CD4-positive, alpha-beta T cell (primary cell): Measurements from ENCODE around the gene IGFALS. TPM values are rescaled to one million over a fixed set of nuclear protein-coding genes. Genes with fewer than 3 reads are reported as not detected.

Experiments
- ATAC-seq: fragments of 200-7000 bp; cut with Tn5 transposase; one replicate; pipeline ENCODE4 v1.10.0; 2022; ENCODE audit warnings: mild to moderate bottlenecking; ENCODE audit not compliant: poor library complexity
- CTCF ChIA-PET: fragments of 350-600 bp; sonication (Branson Sonifier 250); formaldehyde crosslinking; loops from one replicate; lab custom pipeline; 2021; ENCODE audit warnings: antibody characterized with exemption, inconsistent platforms; lab: Charles Lee
- POLR2A ChIA-PET: fragments of 350-600 bp; sonication (Branson Sonifier 250); formaldehyde crosslinking; loops from one replicate; lab custom pipeline; 2021; ENCODE audit warnings: antibody characterized with exemption, inconsistent platforms; lab: Charles Lee
- DNase-seq, 14 experiments: peaks; one replicate each; pipeline ENCODE4 v3.0.0-alpha.2; 2013 to 2020; ENCODE audit warnings: mixed read lengths in 2 of 14
- H3K27ac ChIP-seq, 2 donors: one replicate each; pipeline versions ENCODE4 v1.5.1 to v1.7.0; 2013; ENCODE audit warnings: low read length in 2 of 2, low read depth in 1 of 2, mild to moderate bottlenecking in 1 of 2
- H3K27me3 ChIP-seq, 2 experiments: 1 replicate in 1 of 2; 2 replicates in 1 of 2; pipeline versions ENCODE4 v1.6.1 to v1.7.0; 2013; ENCODE audit warnings: low read length in 2 of 2, control low read depth in 1 of 2, mild to moderate bottlenecking in 1 of 2, moderate library complexity in 1 of 2; ENCODE audit not compliant: insufficient read depth in 2 of 2, control insufficient read depth in 1 of 2
- H3K36me3 ChIP-seq: one replicate; pipeline ENCODE4 v1.6.1; 2013; ENCODE audit warnings: low read length, control low read depth; ENCODE audit not compliant: insufficient read depth
- H3K4me1 ChIP-seq: one replicate; pipeline ENCODE4 v1.6.1; 2013; ENCODE audit warnings: low read length, control low read depth; ENCODE audit not compliant: insufficient read depth
- H3K4me3 ChIP-seq: one replicate; pipeline ENCODE4 v1.5.1; 2013; ENCODE audit warnings: mild to moderate bottlenecking, low read length, moderate library complexity
- H3K9me3 ChIP-seq, 2 experiments: 1 replicate in 1 of 2; 2 replicates in 1 of 2; pipeline versions ENCODE4 v1.6.1 to v1.7.0; 2013; ENCODE audit warnings: low read length in 2 of 2, mild to moderate bottlenecking in 2 of 2, control low read depth in 1 of 2, moderate library complexity in 1 of 2; ENCODE audit not compliant: control insufficient read depth in 1 of 2, insufficient read depth in 1 of 2
- H3K27ac Mint-ChIP-seq: one replicate; pipeline ENCODE4 v1.8.0; 2020; ENCODE audit warnings: mixed read lengths
- H3K27me3 Mint-ChIP-seq: one replicate; pipeline ENCODE4 v1.8.0; 2021; ENCODE audit warnings: mixed read lengths
- H3K36me3 Mint-ChIP-seq: one replicate; pipeline ENCODE4 v1.8.0; 2021; ENCODE audit warnings: low read depth, mixed read lengths
- H3K4me1 Mint-ChIP-seq: one replicate; pipeline ENCODE4 v1.8.0; 2021; ENCODE audit warnings: low read depth, mixed read lengths
- H3K4me3 Mint-ChIP-seq: one replicate; pipeline ENCODE4 v1.8.0; 2020; ENCODE audit warnings: mild to moderate bottlenecking, mixed read lengths
- H3K9me3 Mint-ChIP-seq: one replicate; pipeline ENCODE4 v1.8.0; 2020; ENCODE audit warnings: mixed read lengths
- intact Hi-C, 2 experiments: fragments of 100-400 bp; cut with DNase I in 1 of 2; cut with micrococcal nuclease in 1 of 2; formaldehyde crosslinking; loops; one replicate each; pipeline versions ENCODE4 v1.15.1 to v1.9.0; 2023 to 2025; cut with DNase I, micrococcal nuclease
- total RNA-seq, 174 experiments: library from RNA in 2 of 174; stranded (reverse) in 2 of 174; gene quantifications; one replicate each; pipeline ENCODE4 v1.2.3 and lab custom pipeline; 2021 to 2026
- TF ChIP-seq, protein P1 (sequence below): fragments of 200-600 bp; IDR thresholded peaks from one replicate; pipeline ENCODE4 v1.8.0; 2022; ENCODE audit warnings: antibody characterized with exemption, mild to moderate bottlenecking

IGFALS gene
- total RNA-seq, 2 experiments from 2014 or later: 0.67 to 0.80 TPM

GRCh38 chr16:1745900-1746692 lies 47.4 kb downstream of the IGFALS start:
- no peaks in the 10 kb centered on the region for H3K27me3 ChIP-seq
- Mint-ChIP-seq H3K27ac (no peak overlapping the region), H3K36me3 (peaks cover 46% of the 10 kb centered on the region), H3K4me1 (no peaks in the 10 kb centered on the region), H3K4me3 (no peak overlapping the region), H3K9me3 (no peaks in the 10 kb centered on the region), H3K27me3 (no peaks in the 10 kb centered on the region)
- TF ChIP-seq, protein P1, sequence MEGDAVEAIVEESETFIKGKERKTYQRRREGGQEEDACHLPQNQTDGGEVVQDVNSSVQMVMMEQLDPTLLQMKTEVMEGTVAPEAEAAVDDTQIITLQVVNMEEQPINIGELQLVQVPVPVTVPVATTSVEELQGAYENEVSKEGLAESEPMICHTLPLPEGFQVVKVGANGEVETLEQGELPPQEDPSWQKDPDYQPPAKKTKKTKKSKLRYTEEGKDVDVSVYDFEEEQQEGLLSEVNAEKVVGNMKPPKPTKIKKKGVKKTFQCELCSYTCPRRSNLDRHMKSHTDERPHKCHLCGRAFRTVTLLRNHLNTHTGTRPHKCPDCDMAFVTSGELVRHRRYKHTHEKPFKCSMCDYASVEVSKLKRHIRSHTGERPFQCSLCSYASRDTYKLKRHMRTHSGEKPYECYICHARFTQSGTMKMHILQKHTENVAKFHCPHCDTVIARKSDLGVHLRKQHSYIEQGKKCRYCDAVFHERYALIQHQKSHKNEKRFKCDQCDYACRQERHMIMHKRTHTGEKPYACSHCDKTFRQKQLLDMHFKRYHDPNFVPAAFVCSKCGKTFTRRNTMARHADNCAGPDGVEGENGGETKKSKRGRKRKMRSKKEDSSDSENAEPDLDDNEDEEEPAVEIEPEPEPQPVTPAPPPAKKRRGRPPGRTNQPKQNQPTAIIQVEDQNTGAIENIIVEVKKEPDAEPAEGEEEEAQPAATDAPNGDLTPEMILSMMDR: no peak
- H3K27ac ChIP-seq: no peak overlapping the region
- H3K9me3 ChIP-seq: no peaks in the 10 kb centered on the region
- ATAC-seq (no peak), DNase-seq (no peak)
- H3K36me3 ChIP-seq: peaks cover 67% of the 10 kb centered on the region
- H3K4me1 ChIP-seq: peaks cover 5% of the 10 kb centered on the region
- POLR2A ChIA-PET: no interaction called here
- CTCF ChIA-PET: no interaction called here
- no peak overlapping the region for H3K4me3 ChIP-seq
- intact Hi-C loops: no loop called here

- TF ChIP-seq, protein P1: no peak
- peaks cover 46% of the 10 kb centered on the region for H3K36me3 Mint-ChIP-seq
- peaks cover 70% of the 10 kb centered on the region for H3K36me3 ChIP-seq
- no peaks in the 10 kb centered on the region for H3K9me3 ChIP-seq
- no peaks in the 10 kb centered on the region for H3K27me3 ChIP-seq
- H3K4me1 ChIP-seq: peaks cover 9% of the 10 kb centered on the region
- DNase-seq: no peak
- CTCF ChIA-PET: no interaction called here
- H3K27ac Mint-ChIP-seq: no peak overlapping the region
- ATAC-seq: no peak
- H3K27ac ChIP-seq: no peak overlapping the region
- POLR2A ChIA-PET: no interaction called here
- intact Hi-C loops: no loop called here
- no peaks in the 10 kb centered on the region for H3K4me1 Mint-ChIP-seq
- H3K27me3 Mint-ChIP-seq: no peaks in the 10 kb centered on the region
- H3K4me3 ChIP-seq: no peak overlapping the region
- H3K4me3 Mint-ChIP-seq: no peak overlapping the region
- H3K9me3 Mint-ChIP-seq: no peaks in the 10 kb centered on the region
Observed at GRCh38 chr16:1745181-1745899, 48.2 kb downstream of the IGFALS start.

DNA sequence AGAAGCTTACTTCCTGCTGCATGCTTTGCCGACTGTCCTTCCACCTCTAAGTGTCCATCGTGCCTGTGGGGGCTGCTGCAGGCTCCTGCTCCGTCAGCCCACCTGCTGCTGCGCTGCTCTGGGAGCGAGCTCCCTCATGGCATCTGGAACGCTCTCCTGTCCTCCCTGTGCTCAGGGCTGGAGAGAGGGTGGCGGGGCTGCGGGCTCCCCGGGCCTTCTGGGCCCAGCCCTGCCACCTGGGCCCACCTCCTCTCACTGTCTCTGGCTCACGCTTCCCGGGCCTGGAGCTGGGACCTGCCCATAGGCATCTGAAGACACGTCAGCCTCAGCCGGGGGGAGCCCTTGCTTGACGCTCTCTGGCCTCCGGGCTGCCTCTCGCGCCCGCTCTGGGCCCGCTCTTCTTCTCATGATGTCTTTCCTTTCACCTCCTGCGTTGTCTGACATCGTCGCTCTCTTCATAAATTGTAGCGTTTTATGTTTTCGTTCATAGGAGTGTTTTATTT lies 49.1 kb downstream of the IGFALS start:
- peaks cover 64% of the 10 kb centered on the region for H3K36me3 ChIP-seq
- no peaks in the 10 kb centered on the region for H3K27me3 Mint-ChIP-seq
- POLR2A ChIA-PET: no interaction called here
- H3K27me3 ChIP-seq: no peaks in the 10 kb centered on the region
- intact Hi-C loops: no loop called here
- H3K4me3 Mint-ChIP-seq: no peak overlapping the region
- CTCF ChIA-PET: no interaction called here
- peaks cover 0 to 7% of the 10 kb centered on the region in 2 experiments for H3K9me3 ChIP-seq
- ATAC-seq: no peak
- TF ChIP-seq, protein P1: no peak
- no peaks in the 10 kb centered on the region for H3K9me3 Mint-ChIP-seq
- H3K27ac Mint-ChIP-seq: no peak overlapping the region
- H3K27ac ChIP-seq: no peak overlapping the region
- no peak for DNase-seq
- H3K36me3 Mint-ChIP-seq: peaks cover 46% of the 10 kb centered on the region
- no peaks in the 10 kb centered on the region for H3K4me1 Mint-ChIP-seq
- H3K4me1 ChIP-seq: peaks cover 9% of the 10 kb centered on the region
- no peak overlapping the region for H3K4me3 ChIP-seq
